Sigmoid colon (tissue), 4 donors: ENCODE measurements around the gene MYO3A.

Experiments
- CTCF ChIP-seq, 4 experiments: fragments of 450-650 bp in 3 of 4; fragments of 200-600 bp in 1 of 4; IDR thresholded peaks; one replicate each; pipeline ENCODE4 v1.5.1; 2016 to 2019; ENCODE audit warnings: antibody characterized with exemption in 4 of 4, mild to moderate bottlenecking in 3 of 4, moderate library complexity in 2 of 4
- EP300 ChIP-seq, 4 donors: sonication (generic); formaldehyde crosslinking; IDR thresholded peaks; one replicate each; pipeline ENCODE4 v1.6.1; 2017; ENCODE audit warnings: antibody characterized with exemption in 4 of 4
- POLR2A ChIP-seq, 2 donors: fragments of 450-650 bp; IDR thresholded peaks; one replicate each; pipeline ENCODE4 v1.6.1; 2016; ENCODE audit warnings: antibody characterized with exemption in 2 of 2, mild to moderate bottlenecking in 2 of 2, moderate library complexity in 2 of 2

DNA sequence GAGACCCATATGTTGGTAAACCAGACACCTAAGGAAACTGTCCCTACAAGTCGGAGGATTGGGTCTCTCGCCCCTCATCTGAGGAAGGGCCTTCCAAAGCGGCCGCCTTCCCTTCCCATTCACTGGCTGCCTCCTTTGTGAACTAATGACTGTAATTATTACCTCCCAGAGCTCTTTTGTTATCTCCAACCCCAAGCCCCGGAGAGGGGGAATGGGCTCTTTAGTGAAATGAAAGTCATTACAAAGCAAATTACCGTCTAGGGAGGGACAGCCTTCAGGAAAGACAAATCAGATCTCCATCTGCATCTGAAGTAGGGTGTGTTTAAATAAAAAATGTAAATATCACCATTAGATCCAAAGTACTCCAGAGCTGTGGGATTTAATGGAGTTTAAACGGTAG is 280.0 kb downstream of the MYO3A start:
- TF ChIP-seq POLR2A (IDR thresholded peaks at IDR 0.05) = no peak
- no peak for TF ChIP-seq EP300 (IDR thresholded peaks at IDR 0.05)
- no peak for TF ChIP-seq CTCF (IDR thresholded peaks at IDR 0.05)
